ENCODE measurements around the gene OPA1. TPM values are rescaled to one million over a fixed set of nuclear protein-coding genes. Genes with fewer than 3 reads are reported as not detected.

Gene OPA1
- total and polyA plus RNA-seq, 2 donors from 2014 or later: 18.1 to 56.3 TPM

DNA sequence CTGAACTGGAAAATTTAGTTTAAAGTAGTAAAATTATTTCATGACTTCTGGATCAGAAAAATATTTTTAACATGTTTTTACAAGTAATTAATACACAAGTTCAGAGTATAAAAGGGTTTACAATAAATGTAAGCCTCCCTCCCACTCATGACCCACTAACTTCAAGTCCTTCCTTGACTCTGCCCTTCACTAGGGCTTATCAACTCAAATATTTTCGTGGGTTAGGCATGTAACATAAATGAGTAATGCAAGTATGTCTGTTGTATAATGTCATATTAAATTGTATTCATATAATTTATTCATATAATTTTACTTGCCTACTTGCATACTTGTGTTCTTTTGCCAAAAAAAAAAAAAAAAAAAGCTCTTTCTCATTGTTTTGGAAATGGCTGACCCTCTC, 3.4 kb upstream of the OPA1 start:
- Histone ChIP-seq H3K27ac (ENCODE audit: low read depth in 2 of 2, low read length in 2 of 2) (no peak overlapping the region), H3K4me3 (ENCODE audit: low read length in 3 of 3) (no peak overlapping the region), H3K4me1 (ENCODE audit: control insufficient read depth in 2 of 3, insufficient read depth in 2 of 3, low read depth in 1 of 3, low read length in 3 of 3) (peaks cover 0 to 4% (median 2%) of the 10 kb centered on the region in 3 donors), H3K27me3 (ENCODE audit: control insufficient read depth, insufficient read depth, low read length) (no peaks in the 10 kb centered on the region), H3K36me3 (ENCODE audit: control insufficient read depth in 2 of 3, insufficient read depth in 3 of 3, low read length in 3 of 3) (no peaks in the 10 kb centered on the region), H3K9ac (ENCODE audit: low read length in 3 of 3) (no peak overlapping the region), H3K9me3 (ENCODE audit: control insufficient read depth in 2 of 3, insufficient read depth in 1 of 3, low read length in 3 of 3) (no peaks in the 10 kb centered on the region)
- FAIRE-seq (no peak), DNase-seq (no peak)
- TF ChIP-seq, protein P1, sequence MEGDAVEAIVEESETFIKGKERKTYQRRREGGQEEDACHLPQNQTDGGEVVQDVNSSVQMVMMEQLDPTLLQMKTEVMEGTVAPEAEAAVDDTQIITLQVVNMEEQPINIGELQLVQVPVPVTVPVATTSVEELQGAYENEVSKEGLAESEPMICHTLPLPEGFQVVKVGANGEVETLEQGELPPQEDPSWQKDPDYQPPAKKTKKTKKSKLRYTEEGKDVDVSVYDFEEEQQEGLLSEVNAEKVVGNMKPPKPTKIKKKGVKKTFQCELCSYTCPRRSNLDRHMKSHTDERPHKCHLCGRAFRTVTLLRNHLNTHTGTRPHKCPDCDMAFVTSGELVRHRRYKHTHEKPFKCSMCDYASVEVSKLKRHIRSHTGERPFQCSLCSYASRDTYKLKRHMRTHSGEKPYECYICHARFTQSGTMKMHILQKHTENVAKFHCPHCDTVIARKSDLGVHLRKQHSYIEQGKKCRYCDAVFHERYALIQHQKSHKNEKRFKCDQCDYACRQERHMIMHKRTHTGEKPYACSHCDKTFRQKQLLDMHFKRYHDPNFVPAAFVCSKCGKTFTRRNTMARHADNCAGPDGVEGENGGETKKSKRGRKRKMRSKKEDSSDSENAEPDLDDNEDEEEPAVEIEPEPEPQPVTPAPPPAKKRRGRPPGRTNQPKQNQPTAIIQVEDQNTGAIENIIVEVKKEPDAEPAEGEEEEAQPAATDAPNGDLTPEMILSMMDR (IDR thresholded peaks at IDR 0.05; ENCODE audit: borderline replicate concordance, extremely low read depth, insufficient read depth): no peak
- intact Hi-C loops (cut with DNase I): no loop called here

- no peak for DNase-seq
- no peaks in the 10 kb centered on the region for H3K36me3 ChIP-seq (ENCODE audit: control insufficient read depth in 2 of 3, insufficient read depth in 3 of 3, low read length in 3 of 3)
- no peak overlapping the region for H3K9ac ChIP-seq (ENCODE audit: low read length in 3 of 3)
- H3K27me3 ChIP-seq (ENCODE audit: control insufficient read depth, insufficient read depth, low read length): no peaks in the 10 kb centered on the region
- H3K4me1 ChIP-seq (ENCODE audit: control insufficient read depth in 2 of 3, insufficient read depth in 2 of 3, low read depth in 1 of 3, low read length in 3 of 3): peaks cover 0 to 4% (median 2%) of the 10 kb centered on the region in 3 donors
- intact Hi-C loops (cut with DNase I): no loop called here
- no peak for FAIRE-seq
- no peak overlapping the region for H3K4me3 ChIP-seq (ENCODE audit: low read length in 3 of 3)
- TF ChIP-seq, protein P1 (IDR thresholded peaks at IDR 0.05; ENCODE audit: borderline replicate concordance, extremely low read depth, insufficient read depth): no peak
- H3K9me3 ChIP-seq (ENCODE audit: control insufficient read depth in 2 of 3, insufficient read depth in 1 of 3, low read length in 3 of 3): no peaks in the 10 kb centered on the region
- H3K27ac ChIP-seq (ENCODE audit: low read depth in 2 of 2, low read length in 2 of 2): no peak overlapping the region
These were observed 2.7 kb upstream of the OPA1 start for GRCh38 chr3:193590088-193590856.

GRCh38 chr3:193593668-193594030, 641 bp downstream of the OPA1 start:
- Histone ChIP-seq H3K27me3 (ENCODE audit: control insufficient read depth, insufficient read depth, low read length) (no peaks in the 10 kb centered on the region), H3K9ac (ENCODE audit: low read length in 3 of 3) (peak overlapping the region; percentile 79 to 97 (median 89)), H3K4me1 (ENCODE audit: control insufficient read depth in 2 of 3, insufficient read depth in 2 of 3, low read depth in 1 of 3, low read length in 3 of 3) (peaks cover 0 to 4% (median 2%) of the 10 kb centered on the region in 3 donors), H3K4me3 (ENCODE audit: low read length in 3 of 3) (peak overlapping the region; percentile 83 to 100 (median 84)), H3K9me3 (ENCODE audit: control insufficient read depth in 2 of 3, insufficient read depth in 1 of 3, low read length in 3 of 3) (no peaks in the 10 kb centered on the region), H3K27ac (ENCODE audit: low read depth in 2 of 2, low read length in 2 of 2) (peak overlapping the region in 1 of 2 donors; percentile 66), H3K36me3 (ENCODE audit: control insufficient read depth in 2 of 3, insufficient read depth in 3 of 3, low read length in 3 of 3) (peaks cover 0 to 6% (median 3%) of the 10 kb centered on the region in 3 donors)
- intact Hi-C loops (cut with DNase I): no loop called here
- TF ChIP-seq, protein P1 (IDR thresholded peaks at IDR 0.05; ENCODE audit: borderline replicate concordance, extremely low read depth, insufficient read depth): no peak
- DNase-seq (peak in 2 of 5 donors; percentile 18 to 58), FAIRE-seq (no peak)
